Measurements from ENCODE around the gene OSBPL3. TPM values are rescaled to one million over a fixed set of nuclear protein-coding genes. Genes with fewer than 3 reads are reported as not detected.
A peak's percentile ranks its signal among the peaks of the same experiment; 100 is the strongest.

The OSBPL3 gene
- total and polyA plus RNA-seq, 2 donors (not counting 3 experiments of a cell fraction or from before 2014, with no cell fraction given) = 7.5 to 27.1 TPM

DNA sequence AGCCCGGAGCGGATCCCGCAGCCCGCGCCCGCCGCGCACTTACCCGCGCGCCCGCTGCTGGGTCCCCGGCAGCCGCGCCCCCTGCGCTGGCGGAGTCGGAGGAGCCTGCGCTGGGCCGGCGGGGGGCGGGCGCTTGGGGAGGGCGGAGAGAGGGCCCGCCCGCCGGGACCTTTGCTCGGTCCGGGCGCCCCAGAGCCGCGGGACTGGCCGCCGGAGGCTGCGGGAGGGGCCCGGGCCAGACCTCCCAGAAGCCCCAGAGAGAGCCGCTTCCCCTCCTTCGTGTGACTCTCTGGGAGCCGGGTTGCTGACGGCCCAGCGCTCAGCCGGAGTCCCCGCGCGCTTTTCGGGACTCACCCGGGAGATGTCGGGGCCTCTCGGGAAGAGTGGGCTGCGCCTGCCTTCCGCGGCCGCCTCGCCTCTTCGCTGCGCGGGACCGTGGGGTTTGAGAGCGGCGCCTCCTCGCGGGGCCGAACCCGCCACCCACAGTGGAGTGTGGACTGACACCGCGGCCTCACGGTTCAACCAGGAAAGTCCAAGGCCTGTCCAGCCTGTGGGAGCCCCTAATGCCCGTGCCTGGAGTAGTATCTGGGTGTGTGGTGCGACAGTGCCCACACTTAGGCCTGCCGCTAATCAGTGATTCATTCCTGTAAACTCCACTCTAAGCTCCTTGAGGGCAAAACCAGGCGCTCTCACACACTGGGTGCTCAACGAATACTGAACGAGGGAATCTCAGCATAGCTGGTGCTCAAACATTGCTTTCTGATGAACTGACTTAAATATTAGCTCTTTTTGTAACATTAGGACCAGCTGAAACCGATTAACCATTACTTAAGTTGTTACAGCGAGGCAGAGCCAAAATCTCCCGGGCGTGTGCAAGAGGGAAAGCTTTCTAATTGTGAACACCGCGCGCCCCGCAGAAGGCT lies 222.4 kb downstream of the OSBPL3 start, which contains the start of gene GSDME:
Gene GSDME (minus strand): TSS at position 112 of the 923 bp plus-strand sequence. CDS start 7,690 bp downstream, outside the sequence.
- TSS peak; percentile 51 for BruUV-seq (replicated peaks)
- Histone ChIP-seq H3K9me1 (replicated peaks; ENCODE audit: control insufficient read depth, extremely low read depth, insufficient read depth, low read length) (no peaks in the 10 kb centered on the region), H3K4me1 (ENCODE audit: control insufficient read depth, extremely low read depth, insufficient read depth, low read length) (peaks cover 24% of the 10 kb centered on the region), H3K27ac (ENCODE audit: insufficient read depth, low read depth, low read length) (peak within 1 kb of the TSS; percentile 63), H3K9me3 (replicated peaks; ENCODE audit: control insufficient read depth, insufficient read depth, low read length) (no peaks in the 10 kb centered on the region), H3K9ac (replicated peaks; ENCODE audit: extremely low read depth, insufficient read depth, low read length) (peak within 1 kb of the TSS; percentile 84), H4K20me1 (replicated peaks; ENCODE audit: control insufficient read depth, extremely low read depth, insufficient read depth, low read length) (no peaks in the 10 kb centered on the region), H3K4me2 (ENCODE audit: insufficient read depth, low read length) (peak within 1 kb of the TSS; percentile 46), H3K79me2 (ENCODE audit: control insufficient read depth, insufficient read depth, low read length) (no peaks in the 10 kb centered on the region), H2AFZ (ENCODE audit: low read depth, low read length) (peak within 1 kb of the TSS; percentile 94), H3K36me3 (ENCODE audit: control insufficient read depth in 2 of 2, extremely low read depth in 1 of 2, insufficient read depth in 2 of 2, low read length in 2 of 2) (no peaks in the 10 kb centered on the region), H3K27me3 (ENCODE audit: control insufficient read depth in 2 of 2, insufficient read depth in 2 of 2, low read length in 2 of 2) (peaks cover 3% of the 10 kb centered on the region in 2 experiments), H3K4me3 (replicated peaks in 1 of 3; ENCODE audit: insufficient read depth in 1 of 3, low read depth in 1 of 3, low read length in 3 of 3) (peak within 1 kb of the TSS; percentile 55 to 77 (median 75))
- dilution Hi-C loops (cut with MboI; ENCODE audit: extremely low pct_ligation_motif_present, low sequenced_read_pairs) = no loop called here
- no peak for TF ChIP-seq FOS (IDR thresholded peaks at IDR 0.05; ENCODE audit: borderline replicate concordance, insufficient read depth, low read length)
- TF ChIP-seq JUN (IDR thresholded peaks at IDR 0.05; ENCODE audit: borderline replicate concordance, insufficient read depth, insufficient read length, low read depth) = no peak
- TF ChIP-seq GATA2 (IDR thresholded peaks at IDR 0.05; ENCODE audit: insufficient read depth, insufficient read length, low read depth, low read length) = no peak
- no peak for TF ChIP-seq MYC (IDR thresholded peaks at IDR 0.05; ENCODE audit: low read depth, low read length)
- peak; percentile 69 for TF ChIP-seq POLR2A (IDR thresholded peaks at IDR 0.05; ENCODE audit: low read depth, low read length)
- peak; percentile 61 for TF ChIP-seq POLR2AphosphoS5 (IDR thresholded peaks at IDR 0.05; ENCODE audit: insufficient read depth, low read depth, low read length)
- TF ChIP-seq, protein P1, sequence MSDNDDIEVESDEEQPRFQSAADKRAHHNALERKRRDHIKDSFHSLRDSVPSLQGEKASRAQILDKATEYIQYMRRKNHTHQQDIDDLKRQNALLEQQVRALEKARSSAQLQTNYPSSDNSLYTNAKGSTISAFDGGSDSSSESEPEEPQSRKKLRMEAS (IDR thresholded peaks at IDR 0.05; ENCODE audit: insufficient read depth, insufficient read length) = no peak
- no peak for TF ChIP-seq EZH2 (IDR thresholded peaks at IDR 0.05; ENCODE audit: borderline replicate concordance, low read depth, low read length, severe bottlenecking)
- TF ChIP-seq, protein P2, sequence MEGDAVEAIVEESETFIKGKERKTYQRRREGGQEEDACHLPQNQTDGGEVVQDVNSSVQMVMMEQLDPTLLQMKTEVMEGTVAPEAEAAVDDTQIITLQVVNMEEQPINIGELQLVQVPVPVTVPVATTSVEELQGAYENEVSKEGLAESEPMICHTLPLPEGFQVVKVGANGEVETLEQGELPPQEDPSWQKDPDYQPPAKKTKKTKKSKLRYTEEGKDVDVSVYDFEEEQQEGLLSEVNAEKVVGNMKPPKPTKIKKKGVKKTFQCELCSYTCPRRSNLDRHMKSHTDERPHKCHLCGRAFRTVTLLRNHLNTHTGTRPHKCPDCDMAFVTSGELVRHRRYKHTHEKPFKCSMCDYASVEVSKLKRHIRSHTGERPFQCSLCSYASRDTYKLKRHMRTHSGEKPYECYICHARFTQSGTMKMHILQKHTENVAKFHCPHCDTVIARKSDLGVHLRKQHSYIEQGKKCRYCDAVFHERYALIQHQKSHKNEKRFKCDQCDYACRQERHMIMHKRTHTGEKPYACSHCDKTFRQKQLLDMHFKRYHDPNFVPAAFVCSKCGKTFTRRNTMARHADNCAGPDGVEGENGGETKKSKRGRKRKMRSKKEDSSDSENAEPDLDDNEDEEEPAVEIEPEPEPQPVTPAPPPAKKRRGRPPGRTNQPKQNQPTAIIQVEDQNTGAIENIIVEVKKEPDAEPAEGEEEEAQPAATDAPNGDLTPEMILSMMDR (IDR thresholded peaks at IDR 0.05; ENCODE audit: extremely low read depth in 1 of 2, insufficient read depth in 1 of 2, low read depth in 1 of 2, low read length in 2 of 2) = no peak
- intact Hi-C loops (cut with micrococcal nuclease) = loop anchor here (2.0 to 5.0 kb wide), 3 partner anchors 29 to 335 kb away; partner anchors contain the start of gene PALS2
- DNase-seq (ENCODE audit: low read depth, low spot score) (peak; percentile 62), FAIRE-seq (no peak)
- ChIA-PET POLR2A (interaction anchor here (0.9 kb wide), 1 partner anchor 367 kb away, joined by 3 read pairs; the partner anchor contains the start of gene CYCS), CTCF (interaction anchor here (0.9 to 1.9 kb wide), 6 partner anchors 28 to 336 kb away, joined by 3 to 9 read pairs (median 4); partner anchors contain the start of gene PALS2)

Measured in endothelial cell of umbilical vein (primary cell).